ENCODE results near the gene AZI2.
A peak's percentile ranks its signal among the peaks of the same experiment; 100 is the strongest.

Gene AZI2

DNA sequence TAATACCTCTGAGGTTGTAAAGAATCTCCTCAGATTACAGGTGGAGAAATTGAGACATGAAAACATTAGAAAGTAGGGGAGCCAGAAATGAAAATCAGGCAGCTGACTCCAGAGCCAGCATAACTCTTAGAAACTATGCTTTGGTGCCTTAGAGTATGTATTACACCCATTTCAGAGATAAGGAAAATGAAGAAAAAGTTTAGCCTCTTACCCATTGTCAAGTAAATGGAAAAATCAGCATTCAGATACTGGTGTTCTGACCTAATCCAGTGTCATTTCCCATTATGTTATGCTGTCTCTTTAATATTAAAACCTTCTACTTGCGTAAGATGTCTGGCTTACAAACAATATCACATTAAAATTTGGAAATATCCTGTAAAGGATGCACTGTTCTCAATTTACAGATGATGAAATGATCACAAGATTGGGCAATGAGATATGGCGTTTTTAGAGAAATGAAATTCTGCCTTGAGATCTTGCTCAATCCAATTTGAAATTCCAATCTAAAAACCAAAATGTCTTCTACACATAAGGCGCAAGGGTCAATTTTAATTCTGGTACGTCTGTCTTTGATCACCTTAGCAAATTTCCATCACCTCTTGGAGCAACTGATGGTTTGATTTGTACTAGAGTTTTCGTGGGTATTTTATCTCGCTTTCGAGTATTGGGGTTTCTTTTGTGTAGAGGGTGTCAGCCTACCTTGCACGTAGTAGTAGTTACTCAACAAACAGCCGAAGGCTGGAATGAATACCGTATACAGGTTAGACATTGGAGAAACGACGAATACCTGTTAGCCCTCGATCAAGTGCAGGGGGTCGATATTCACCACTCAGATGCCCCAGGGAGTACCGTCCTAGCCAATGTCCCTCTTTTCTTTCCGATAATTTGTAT is 1.0 kb downstream of the AZI2 start:
- no peak for DNase-seq (ENCODE audit: low read depth)
- peak overlapping the region; percentile 69 for H3K4me3 ChIP-seq (ENCODE audit: low read depth, low read length)
- no peak for TF ChIP-seq CTCF (IDR thresholded peaks at IDR 0.05; ENCODE audit: low read depth, low read length, missing control alignments)
- in situ Hi-C loops (cut with HindIII; ENCODE audit: low sequenced_read_pairs), result loop anchor here (10.0 kb wide), 1 partner anchor 623 kb away; the partner anchor contains the start of gene EOMES

- H3K4me3 ChIP-seq (ENCODE audit: low read depth, low read length), result no peak overlapping the region
- TF ChIP-seq CTCF (IDR thresholded peaks at IDR 0.05; ENCODE audit: low read depth, low read length, missing control alignments), result no peak
- no peak for DNase-seq (ENCODE audit: low read depth)
- in situ Hi-C loops (cut with HindIII; ENCODE audit: low sequenced_read_pairs), result loop anchor here (10.0 kb wide), 1 partner anchor 621 kb away; the partner anchor contains the start of gene EOMES
These were observed 2.9 kb downstream of the AZI2 start for GRCh38 chr3:28345690-28346089.

- DNase-seq (ENCODE audit: low read depth), result no peak
- TF ChIP-seq CTCF (IDR thresholded peaks at IDR 0.05; ENCODE audit: low read depth, low read length, missing control alignments), result no peak
- in situ Hi-C loops (cut with HindIII; ENCODE audit: low sequenced_read_pairs), result loop anchor here (10.0 kb wide), 1 partner anchor 618 kb away; the partner anchor contains the start of gene EOMES
- H3K4me3 ChIP-seq (ENCODE audit: low read depth, low read length), result no peak overlapping the region
These were observed 5.5 kb downstream of the AZI2 start for GRCh38 chr3:28343144-28343543.

DNA sequence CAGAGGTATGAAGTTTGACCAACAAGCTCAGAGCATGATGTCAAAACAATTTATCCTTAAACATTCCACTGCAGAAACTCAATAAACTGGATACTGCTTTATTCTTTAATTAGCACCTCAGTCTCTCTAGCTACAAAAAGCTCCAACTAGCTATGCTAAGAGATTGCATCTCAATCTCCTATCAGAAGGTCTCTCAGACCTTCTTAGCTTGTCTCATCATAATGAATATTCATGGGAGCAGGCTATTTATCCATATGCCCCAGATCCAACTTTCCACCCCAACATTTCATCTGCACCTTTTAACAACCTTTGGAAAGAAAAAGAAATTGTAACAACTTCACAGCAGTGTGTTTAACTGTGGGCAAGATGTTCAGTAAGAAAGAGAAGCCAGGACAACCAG is 11.4 kb downstream of the AZI2 start:
- no peak for TF ChIP-seq CTCF (IDR thresholded peaks at IDR 0.05; ENCODE audit: low read depth, low read length, missing control alignments)
- in situ Hi-C loops (cut with HindIII; ENCODE audit: low sequenced_read_pairs), result no loop called here
- no peak for DNase-seq (ENCODE audit: low read depth)
- H3K4me3 ChIP-seq (ENCODE audit: low read depth, low read length), result no peak overlapping the region

DNA sequence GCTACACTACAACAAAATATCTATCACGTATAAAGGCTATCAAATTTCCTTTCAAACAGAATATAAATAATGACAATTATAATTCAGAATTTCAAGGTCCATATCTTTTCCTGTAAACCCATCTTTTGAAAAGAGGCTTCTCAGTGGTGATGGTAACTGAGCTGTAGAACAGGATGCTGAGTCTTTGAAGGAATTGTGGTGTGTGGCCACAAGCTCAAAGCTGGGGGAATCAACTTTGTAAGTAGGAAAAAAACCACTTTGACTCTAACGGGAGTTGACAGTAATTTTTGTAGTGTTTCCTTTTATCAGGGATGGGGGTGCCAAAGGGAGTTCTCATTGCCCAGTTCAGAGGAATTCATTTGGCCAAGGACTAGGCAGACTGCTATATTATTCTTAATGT is 13.4 kb downstream of the AZI2 start:
- no peak for TF ChIP-seq CTCF (IDR thresholded peaks at IDR 0.05; ENCODE audit: low read depth, low read length, missing control alignments)
- H3K4me3 ChIP-seq (ENCODE audit: low read depth, low read length), result no peak overlapping the region
- in situ Hi-C loops (cut with HindIII; ENCODE audit: low sequenced_read_pairs), result no loop called here
- no peak for DNase-seq (ENCODE audit: low read depth)

- no peak overlapping the region for H3K4me3 ChIP-seq (ENCODE audit: low read depth, low read length)
- in situ Hi-C loops (cut with HindIII; ENCODE audit: low sequenced_read_pairs), result no loop called here
- no peak for DNase-seq (ENCODE audit: low read depth)
- TF ChIP-seq CTCF (IDR thresholded peaks at IDR 0.05; ENCODE audit: low read depth, low read length, missing control alignments), result no peak
These were observed 14.1 kb downstream of the AZI2 start for GRCh38 chr3:28334552-28334951.

Data from astrocyte of the cerebellum (primary cell).